GM12878 (cell line): ENCODE measurements around the gene UBE2E2. TPM values are rescaled to one million over a fixed set of nuclear protein-coding genes. Genes with fewer than 3 reads are reported as not detected.

Experiments used
- ATAC-seq: fragments of 200-7000 bp; cut with Tn5 transposase; 3 replicates; pipeline ENCODE4 v1.9.1; 2020; ENCODE audit warnings: mild to moderate bottlenecking, moderate library complexity
- BruUV-seq: library from RNA; stranded (reverse); fragments of 400-500 nt; replicated peaks from 2 replicates; lab custom pipeline; 2021; lab: Mats Ljungman, UMichigan
- CTCF ChIA-PET: fragments of 300-600 bp; sonication (Branson Sonifier 250); formaldehyde crosslinking; extraction: SDS; loops from one replicate; lab custom pipeline; 2021; ENCODE audit warnings: inconsistent platforms; lab: Yijun Ruan, JAX
- POLR2A ChIA-PET: fragments of 350-600 bp; formaldehyde crosslinking; extraction: SDS; loops from one replicate; lab custom pipeline; 2021; ENCODE audit warnings: inconsistent platforms; lab: Charles Lee
- RAD21 ChIA-PET: fragments of 300-600 bp; sonication (Branson Sonifier 250); formaldehyde crosslinking; loops from one replicate; lab custom pipeline; 2023; ENCODE audit warnings: antibody characterized with exemption; ENCODE audit not compliant: unreplicated experiment; lab: Charles Lee
- SMC1A ChIA-PET: fragments of 300-600 bp; sonication (Branson Sonifier 250); formaldehyde crosslinking; loops from one replicate; lab custom pipeline; 2023; ENCODE audit not compliant: unreplicated experiment, uncharacterized antibody; lab: Charles Lee
- DNase-seq: peaks from one replicate; pipeline ENCODE4 v3.0.0-alpha.2; 2011; ENCODE audit warnings: low read depth, low spot score
- FAIRE-seq: peaks from 3 replicates; lab custom pipeline; 2011; peaks lifted over from hg19 to GRCh38; lab: Jason Lieb, UNC
- H2AFZ ChIP-seq: 2 replicates; pipeline ENCODE4 v1.6.0; 2011; ENCODE audit warnings: low read depth, low read length, control low read depth; ENCODE audit not compliant: control insufficient read depth
- H3K27ac ChIP-seq: 2 replicates; pipeline ENCODE4 v1.5.1; 2011; ENCODE audit warnings: control low read depth; ENCODE audit not compliant: control insufficient read depth, insufficient read depth
- H3K27me3 ChIP-seq, 2 experiments: replicated peaks in 1 of 2; 2 replicates each; pipeline versions ENCODE4 v1.6.0 to v1.6.1; 2011; ENCODE audit warnings: low read length in 1 of 2; ENCODE audit not compliant: control insufficient read depth in 2 of 2, insufficient read depth in 2 of 2
- H3K36me3 ChIP-seq, 2 experiments: 2 replicates each; pipeline ENCODE4 v1.5.1; 2011; ENCODE audit warnings: low read length in 1 of 2; ENCODE audit not compliant: control insufficient read depth in 2 of 2, insufficient read depth in 2 of 2
- H3K4me1 ChIP-seq: 2 replicates; pipeline ENCODE4 v1.6.1; 2011; ENCODE audit warnings: mild to moderate bottlenecking, low read length, moderate library complexity, mixed read lengths; ENCODE audit not compliant: control insufficient read depth, insufficient read depth
- H3K4me2 ChIP-seq: 2 replicates; pipeline ENCODE4 v1.6.0; 2011; ENCODE audit warnings: control low read depth; ENCODE audit not compliant: control insufficient read depth, insufficient read depth
- H3K4me3 ChIP-seq: fragments of 200-600 bp; sonication (generic); 2 replicates; pipeline ENCODE4 v1.5.1; 2016
- H3K79me2 ChIP-seq: 2 replicates; pipeline ENCODE4 v1.6.0; 2011; ENCODE audit warnings: low read length; ENCODE audit not compliant: control insufficient read depth, insufficient read depth
- H3K9ac ChIP-seq: 2 replicates; pipeline ENCODE4 v1.8.0; 2011; ENCODE audit warnings: low read length, control low read depth, mixed read lengths; ENCODE audit not compliant: control insufficient read depth, insufficient read depth
- H3K9me3 ChIP-seq: replicated peaks from 3 replicates; pipeline ENCODE4 v1.5.1; 2011; ENCODE audit warnings: mild to moderate bottlenecking, low read length; ENCODE audit not compliant: control insufficient read depth, insufficient read depth
- H4K20me1 ChIP-seq: 2 replicates; pipeline ENCODE4 v1.6.0; 2011; ENCODE audit not compliant: control insufficient read depth, insufficient read depth
- ATF3 ChIP-seq: IDR thresholded peaks from 2 replicates; pipeline ENCODE4 v1.6.1; 2011; ENCODE audit warnings: low read depth, mild to moderate bottlenecking, low read length, moderate library complexity, borderline replicate concordance; ENCODE audit errors: extremely low read depth
- BHLHE40 ChIP-seq, 2 experiments: fragments of 450-650 bp in 1 of 2; IDR thresholded peaks; 2 replicates each; pipeline ENCODE4 v1.6.1; 2011 to 2017; ENCODE audit warnings: low read depth in 2 of 2, borderline replicate concordance in 1 of 2, improper control_type of control experiment in 1 of 2, low read length in 1 of 2, mild to moderate bottlenecking in 1 of 2
- CBFB ChIP-seq: IDR thresholded peaks from 2 replicates; pipeline ENCODE4 v1.6.1; 2016; ENCODE audit warnings: antibody characterized with exemption, low read depth
- E2F8 ChIP-seq: fragments of 450-650 bp; IDR thresholded peaks from 2 replicates; pipeline ENCODE4 v1.6.1; 2018; ENCODE audit warnings: mild to moderate bottlenecking, low read depth, moderate library complexity; ENCODE audit not compliant: partially characterized antibody
- IRF3 ChIP-seq: fragments of 450-650 bp; IDR thresholded peaks from 2 replicates; pipeline ENCODE4 v1.6.1; 2014; ENCODE audit warnings: mild to moderate bottlenecking
- KDM1A ChIP-seq: fragments of 200-600 bp; sonication (generic); IDR thresholded peaks from 2 replicates; pipeline ENCODE4 v1.6.1; 2016; ENCODE audit warnings: borderline replicate concordance
- MTA2 ChIP-seq: fragments of 450-650 bp; IDR thresholded peaks from 2 replicates; pipeline ENCODE4 v1.6.1; 2016; ENCODE audit warnings: low read depth, mild to moderate bottlenecking, moderate library complexity
- PAX8 ChIP-seq: fragments of 450-650 bp; IDR thresholded peaks from 2 replicates; pipeline ENCODE4 v1.6.1; 2017; ENCODE audit warnings: mild to moderate bottlenecking, moderate library complexity
- POLR2AphosphoS2 ChIP-seq: IDR thresholded peaks from 2 replicates; pipeline ENCODE4 v1.6.1; 2011; ENCODE audit warnings: low read depth, mild to moderate bottlenecking, low read length, improper control_type of control experiment, moderate library complexity
- SIN3A ChIP-seq: IDR thresholded peaks from 2 replicates; pipeline ENCODE4 v1.6.1; 2012; ENCODE audit warnings: low read depth, low read length, improper control_type of control experiment
- SKIL ChIP-seq: fragments of 450-650 bp; IDR thresholded peaks from 2 replicates; pipeline ENCODE4 v1.6.1; 2017; ENCODE audit warnings: mild to moderate bottlenecking, low read depth, inconsistent platforms; ENCODE audit not compliant: poor library complexity, severe bottlenecking
- WRNIP1 ChIP-seq: IDR thresholded peaks from 2 replicates; pipeline ENCODE4 v1.6.1; 2011; ENCODE audit warnings: low read depth, low read length, improper control_type of control experiment, borderline replicate concordance
- ZNF207 ChIP-seq: fragments of 450-650 bp; IDR thresholded peaks from 2 replicates; pipeline ENCODE4 v1.6.1; 2014; ENCODE audit warnings: antibody characterized with exemption, mild to moderate bottlenecking, borderline replicate concordance
- ZNF384 ChIP-seq: IDR thresholded peaks from 2 replicates; pipeline ENCODE4 v1.6.1; 2012; ENCODE audit warnings: low read depth, mild to moderate bottlenecking, low read length, improper control_type of control experiment, borderline replicate concordance
- WGBS: methylation state at CpG from one replicate; pipeline ENCODE4 v1.1.6; 2016; ENCODE audit warnings: low lambda C conversion rate; ENCODE audit not compliant: insufficient replicate concordance, insufficient coverage; ENCODE audit errors: missing lambda C conversion rate; 5-methylcytosine and 5-hydroxymethylcytosine counted together
- in situ Hi-C: fragments of 300-500 bp; cut with MboI; formaldehyde crosslinking; loops from 9 replicates; pipeline ENCODE4 v1.14.3; 2018; ENCODE audit warnings: mixed read lengths
- intact Hi-C: fragments of 100-400 bp; cut with micrococcal nuclease; formaldehyde crosslinking; loops from one replicate; pipeline ENCODE4 v1.14.2; 2022; ENCODE audit not compliant: unreplicated experiment
- polyA plus RNA-seq, 11 experiments: library from polyadenylated mRNA; depleted of rRNA in 4 of 11; unstranded in 6 of 11; stranded (reverse) in 5 of 11; fragments of >200 nt; fragmentation: Nextera tagmentation in 4 of 11; fragmentation: Illumina TruSeq in 1 of 11; extraction: Ambion mirVana in 4 of 11; extraction: Trizol in 1 of 11; gene quantifications; 1 replicate in 1 of 11; 2 replicates in 10 of 11; pipeline versions ENCODE4 v1.2.1 to v1.2.3, GENCODE V29; 2011 to 2016; ENCODE audit warnings: inconsistent platforms in 2 of 11, missing spikeins in 2 of 11, low read depth in 1 of 11
- total RNA-seq, 4 experiments: library from RNA; depleted of rRNA in 3 of 4; stranded (reverse); fragments of >200 nt in 3 of 4; fragmentation: Illumina TruSeq in 1 of 4; extraction: Trizol in 1 of 4; gene quantifications; 2 replicates each; pipeline versions ENCODE4 v1.2.1 to v1.2.3, GENCODE V29; 2013 to 2021

Gene UBE2E2
- total and polyA plus RNA-seq, 10 of the 15 experiments (the other 5 are each of a cell fraction or from before 2014, with no cell fraction given): 8.7 to 71.0 (median 36.4) TPM

- Histone ChIP-seq H3K4me2 (peak overlapping the region; percentile 12; the same call in 1 of the 2 replicates), H3K27me3 (no peaks in the 10 kb centered on the region), H3K9me3 (peaks cover 1% of the 10 kb centered on the region; the same call in 2 of the 3 replicates), H3K27ac (0 out of 2 replicates have a peak overlapping the region, but pooled peaks have one; percentile 9), H3K4me3 (no peak overlapping the region), H3K9ac (no peak overlapping the region), H3K79me2 (no peaks in the 10 kb centered on the region), H4K20me1 (no peaks in the 10 kb centered on the region), H3K36me3 (peaks cover 0 to 2% of the 10 kb centered on the region in 2 experiments; a peak in 1 of 4 replicates), H3K4me1 (peaks cover 37% of the 10 kb centered on the region), H2AFZ (no peak overlapping the region)
- ChIA-PET RAD21 (interaction anchor here (0.7 to 3.6 kb wide), 26 partner anchors 13 to 405 kb away, joined by 3 to 27 read pairs (median 4); partner anchors contain the start of genes NKIRAS1 and RPL15), SMC1A (interaction anchor here (0.6 to 4.0 kb wide), 47 partner anchors 10 to 1471 kb away, joined by 3 to 24 read pairs (median 3); no protein-coding TSS in a partner anchor), POLR2A (interaction anchor here (0.6 to 1.7 kb wide), 7 partner anchors 55 to 553 kb away, joined by 3 to 12 read pairs (median 3); no protein-coding TSS in a partner anchor), CTCF (interaction anchor here (0.7 to 2.4 kb wide), 10 partner anchors 20 to 422 kb away, joined by 3 to 14 read pairs (median 3); no protein-coding TSS in a partner anchor)
- in situ Hi-C loops: no loop called here
- peak; percentile 47 for DNase-seq
- peak; percentile 84 for ATAC-seq
- 25% methylated on average over 5 of the region's 5 CpGs for WGBS
- BruUV-seq: no TSS peak
- intact Hi-C loops: loop anchor here (5.0 kb wide), 4 partner anchors 59 to 391 kb away; partner anchors contain the start of genes UBE2E1 and UBE2E2
- peak; percentile 52 for FAIRE-seq
- TF ChIP-seq POLR2AphosphoS2 (no peak), PAX8 (no peak), BHLHE40 (IDR thresholded peaks at IDR 0.05; ENCODE audit: borderline replicate concordance in 1 of 2, low read depth in 2 of 2, low read length in 1 of 2) (peak; percentile 8 to 50; a peak in 1 of 4 replicates), ZNF384 (no peak), SIN3A (no peak), IRF3 (no peak), ZNF207 (no peak), WRNIP1 (no peak), ATF3 (no peak), MTA2 (peak; percentile 61; the same call in 1 of the 2 replicates), CBFB (0 out of 2 replicates have a peak, but pooled peaks have one; percentile 41), E2F8 (no peak), KDM1A (no peak), SKIL (peak; percentile 46)
These were observed 390.1 kb downstream of the UBE2E2 start for GRCh38 chr3:23592961-23593931.
